GM23248 (cell line): ENCODE results near the gene SLC13A3. TPM values are rescaled to one million over a fixed set of nuclear protein-coding genes. Genes with fewer than 3 reads are reported as not detected.

Source experiments
- DNase-seq: peaks from one replicate; pipeline ENCODE4 v3.0.0-alpha.2; 2015
- H2AFZ ChIP-seq: fragments of 200-600 bp; sonication (generic); 2 replicates; pipeline ENCODE4 v1.6.1; 2016; ENCODE audit warnings: antibody characterized with exemption
- H3F3A ChIP-seq: fragments of 200-600 bp; sonication (generic); 2 replicates; pipeline ENCODE4 v1.6.1; 2016; ENCODE audit warnings: mild to moderate bottlenecking, antibody characterized with exemption, mixed run types; ENCODE audit not compliant: insufficient read depth
- H3K27ac ChIP-seq: fragments of 200-600 bp; sonication (generic); 2 replicates; pipeline ENCODE4 v1.5.1; 2016; ENCODE audit warnings: mild to moderate bottlenecking
- H3K27me3 ChIP-seq: fragments of 200-600 bp; sonication (generic); replicated peaks from 2 replicates; pipeline ENCODE4 v1.6.1; 2016; ENCODE audit warnings: mild to moderate bottlenecking; ENCODE audit not compliant: insufficient read depth
- H3K36me3 ChIP-seq: fragments of 200-600 bp; sonication (generic); 2 replicates; pipeline ENCODE4 v1.6.1; 2016; ENCODE audit warnings: low read depth, mild to moderate bottlenecking
- H3K4me1 ChIP-seq: fragments of 200-600 bp; sonication (generic); 2 replicates; pipeline ENCODE4 v1.6.1; 2016; ENCODE audit warnings: mild to moderate bottlenecking; ENCODE audit not compliant: insufficient read depth
- H3K4me2 ChIP-seq: fragments of 200-600 bp; sonication (generic); one replicate; pipeline ENCODE4 v1.6.1; 2016; ENCODE audit warnings: mild to moderate bottlenecking; ENCODE audit not compliant: unreplicated experiment
- H3K4me3 ChIP-seq: fragments of 200-600 bp; sonication (generic); 2 replicates; pipeline ENCODE4 v1.5.1; 2016; ENCODE audit warnings: mild to moderate bottlenecking
- H3K79me2 ChIP-seq: fragments of 200-600 bp; sonication (generic); 2 replicates; pipeline ENCODE4 v1.6.1; 2016; ENCODE audit warnings: mild to moderate bottlenecking; ENCODE audit not compliant: insufficient read depth
- H3K9ac ChIP-seq: fragments of 200-600 bp; sonication (generic); 2 replicates; pipeline ENCODE4 v1.6.1; 2016; ENCODE audit warnings: mild to moderate bottlenecking
- H3K9me2 ChIP-seq: fragments of 200-600 bp; sonication (generic); 2 replicates; pipeline ENCODE4 v1.6.1; 2016; ENCODE audit warnings: mixed run types, mild to moderate bottlenecking, moderate library complexity; ENCODE audit not compliant: insufficient read depth
- H3K9me3 ChIP-seq: fragments of 200-600 bp; sonication (generic); one replicate; pipeline ENCODE4 v1.6.1; 2017; ENCODE audit warnings: low read depth
- H4K20me1 ChIP-seq: fragments of 200-600 bp; sonication (generic); 2 replicates; pipeline ENCODE4 v1.6.0; 2016; ENCODE audit not compliant: insufficient read depth
- EZH2 ChIP-seq: fragments of 200-600 bp; sonication (generic); IDR thresholded peaks from 2 replicates; pipeline ENCODE4 v1.6.1; 2018; ENCODE audit warnings: antibody characterized with exemption, mild to moderate bottlenecking; ENCODE audit not compliant: insufficient read depth, poor library complexity, severe bottlenecking
- EZH2phosphoT487 ChIP-seq: fragments of 200-600 bp; sonication (generic); IDR thresholded peaks from 2 replicates; pipeline ENCODE4 v1.6.1; 2018; ENCODE audit warnings: antibody characterized with exemption, moderate library complexity, mild to moderate bottlenecking, low read depth; ENCODE audit not compliant: insufficient read depth
- whole genome bisulfite sequencing, 2 experiments: methylation state at CpG; one replicate each; pipeline ENCODE4 v1.1.6; 2015 to 2017; ENCODE audit warnings: low lambda C conversion rate in 2 of 2, low coverage in 1 of 2; ENCODE audit errors: missing lambda C conversion rate in 2 of 2; 5-methylcytosine and 5-hydroxymethylcytosine counted together
- in situ Hi-C: fragments of 300-500 bp; cut with MboI; formaldehyde crosslinking; loops from 2 replicates; pipeline ENCODE4 v1.15.0; 2020
- polyA plus RNA-seq: library from polyadenylated mRNA; unstranded; fragments of >200 nt; fragmentation: Nextera tagmentation; extraction: Ambion mirVana; gene quantifications from 2 replicates; pipeline ENCODE4 v1.2.1, GENCODE V29; 2016
- total RNA-seq: library from RNA; depleted of rRNA; stranded (reverse); fragments of >200 nt; shearing (Covaris generic); gene quantifications from 2 replicates; pipeline ENCODE4 v1.2.3, GENCODE V29; 2014; rRNA removed

The SLC13A3 gene
- total RNA-seq (0.89 and 2.4 TPM in 2 replicates), polyA plus RNA-seq (2.3 and 4.6 TPM in 2 replicates)

- WGBS, 2 experiments: 23 to 26% methylated on average over 41 to 55 of the region's 55 CpGs
- TF ChIP-seq EZH2phosphoT487 (no peak), EZH2 (no peak)
Measured at GRCh38 chr20:46651091-46651962, at the start of gene SLC13A3. TSS of gene SLC13A3 (minus strand) at chr20:46651459. CDS start at chr20:46651421, 38 bp downstream.

GRCh38 chr20:46701057-46701456 lies 49.8 kb upstream of the SLC13A3 start:
- no peak for TF ChIP-seq EZH2phosphoT487
- no peak for TF ChIP-seq EZH2
- Histone ChIP-seq H3K9me2 (no peaks in the 10 kb centered on the region), H3K4me2 (no peak overlapping the region), H3K4me3 (no peak overlapping the region), H3K36me3 (no peaks in the 10 kb centered on the region), H3K9me3 (no peaks in the 10 kb centered on the region), H3K27me3 (no peaks in the 10 kb centered on the region), H3K4me1 (peaks cover 13% of the 10 kb centered on the region), H3K27ac (peak overlapping the region; percentile 44), H2AFZ (no peak overlapping the region), H3K79me2 (no peaks in the 10 kb centered on the region), H4K20me1 (no peaks in the 10 kb centered on the region), H3F3A (peaks cover 18% of the 10 kb centered on the region), H3K9ac (peak overlapping the region; percentile 46; the same call in 1 of the 2 replicates)
- 59% methylated on average over 2 of the region's 2 CpGs for WGBS, 2 experiments
- DNase-seq: peak; percentile 44
- in situ Hi-C loops: no loop called here

More at GRCh38 chr20:46651091-46651962, at the start of gene SLC13A3:
- DNase-seq: peak; percentile 20
- no peaks in the 10 kb centered on the region for H3K36me3 ChIP-seq
- H3K4me2 ChIP-seq: no peak within 1 kb of the TSS
- H3K4me3 ChIP-seq: peak within 1 kb of the TSS; percentile 37; the same call in 1 of the 2 replicates
- no peak within 1 kb of the TSS for H3K9ac ChIP-seq
- no peaks in the 10 kb centered on the region for H4K20me1 ChIP-seq
- H3F3A ChIP-seq: no peaks in the 10 kb centered on the region
- in situ Hi-C loops: no loop called here
- H3K27ac ChIP-seq: no peak within 1 kb of the TSS
- H3K27me3 ChIP-seq: peaks cover 8% of the 10 kb centered on the region; the same call in 1 of the 2 replicates
- no peak within 1 kb of the TSS for H2AFZ ChIP-seq
- H3K9me3 ChIP-seq: no peaks in the 10 kb centered on the region
- no peaks in the 10 kb centered on the region for H3K79me2 ChIP-seq
- peaks cover 3% of the 10 kb centered on the region; the same call in 1 of the 2 replicates for H3K9me2 ChIP-seq
- no peaks in the 10 kb centered on the region for H3K4me1 ChIP-seq

- no peak overlapping the region for H3K4me2 ChIP-seq
- no peak overlapping the region for H3K9ac ChIP-seq
- peaks cover 8% of the 10 kb centered on the region for H3K4me1 ChIP-seq
- no peaks in the 10 kb centered on the region for H3K9me2 ChIP-seq
- no peaks in the 10 kb centered on the region for H3K9me3 ChIP-seq
- H2AFZ ChIP-seq: no peak overlapping the region
- no peaks in the 10 kb centered on the region for H3K36me3 ChIP-seq
- H3F3A ChIP-seq: peaks cover 12% of the 10 kb centered on the region
- no peaks in the 10 kb centered on the region for H3K27me3 ChIP-seq
- H4K20me1 ChIP-seq: no peaks in the 10 kb centered on the region
- no peaks in the 10 kb centered on the region for H3K79me2 ChIP-seq
- WGBS, 2 experiments: 81 to 84% methylated on average over 6 of the region's 6 CpGs
- no peak overlapping the region for H3K27ac ChIP-seq
- no peak overlapping the region for H3K4me3 ChIP-seq
- in situ Hi-C loops: no loop called here
- DNase-seq: no peak
- no peak for TF ChIP-seq EZH2phosphoT487
- no peak for TF ChIP-seq EZH2
Measured at GRCh38 chr20:46700481-46700880, 49.2 kb upstream of the SLC13A3 start.

DNA sequence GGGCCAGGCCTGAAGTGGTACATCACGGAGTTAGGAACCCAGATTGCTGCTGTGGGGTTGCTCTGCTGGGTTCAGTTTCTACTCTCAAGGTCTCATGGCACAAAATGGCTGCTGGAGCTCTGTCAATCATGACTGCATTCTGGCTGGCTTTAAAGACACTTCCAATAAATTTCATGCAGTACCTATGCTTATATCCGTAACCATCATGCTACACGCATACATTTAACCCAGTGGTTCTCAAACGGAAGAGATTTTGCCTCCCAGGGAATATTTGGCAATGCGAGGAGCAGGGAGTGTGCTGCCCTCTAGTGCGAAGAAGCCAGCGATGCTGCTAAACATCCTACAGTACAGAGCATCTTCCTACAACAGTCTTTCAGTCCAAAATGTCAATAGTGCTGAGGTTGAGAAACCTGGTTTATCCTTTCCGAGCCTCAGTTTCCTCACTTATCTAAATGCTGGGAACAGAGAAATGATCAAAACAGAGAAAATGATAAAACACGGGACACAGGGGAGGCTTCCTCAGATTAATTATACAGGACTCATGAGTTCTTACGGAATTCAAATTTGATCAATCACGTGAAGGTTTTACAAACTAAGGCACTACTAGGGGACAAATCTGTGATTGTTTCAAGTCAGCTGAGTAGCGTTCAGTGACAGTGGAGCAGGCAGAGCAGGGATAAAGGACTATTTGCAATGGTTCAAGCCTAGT lies 48.5 kb upstream of the SLC13A3 start:
- H3K36me3 ChIP-seq: no peaks in the 10 kb centered on the region
- H3K4me3 ChIP-seq: no peak overlapping the region
- WGBS, 2 experiments: 31 to 41% methylated on average over 12 of the region's 12 CpGs
- H3K79me2 ChIP-seq: no peaks in the 10 kb centered on the region
- H3K9ac ChIP-seq: no peak overlapping the region
- H3K9me2 ChIP-seq: no peaks in the 10 kb centered on the region
- H3K4me1 ChIP-seq: peaks cover 1% of the 10 kb centered on the region; the same call in 1 of the 2 replicates
- DNase-seq: peak; percentile 71
- no peak for TF ChIP-seq EZH2phosphoT487
- no peak for TF ChIP-seq EZH2
- in situ Hi-C loops: no loop called here
- no peaks in the 10 kb centered on the region for H3K27me3 ChIP-seq
- H2AFZ ChIP-seq: peak overlapping the region; percentile 28; the same call in 1 of the 2 replicates
- H3K27ac ChIP-seq: no peak overlapping the region
- H3K9me3 ChIP-seq: no peaks in the 10 kb centered on the region
- no peaks in the 10 kb centered on the region for H4K20me1 ChIP-seq
- H3K4me2 ChIP-seq: no peak overlapping the region
- peaks cover 5% of the 10 kb centered on the region for H3F3A ChIP-seq
